HepG2 (cell line): ENCODE results near the gene ARGLU1. TPM values are rescaled to one million over a fixed set of nuclear protein-coding genes. Genes with fewer than 3 reads are reported as not detected.

Experiments used
- ATAC-seq: fragments of 200-7000 bp; cut with Tn5 transposase; 3 replicates; pipeline ENCODE4 v1.9.1; 2020; ENCODE audit warnings: mild to moderate bottlenecking, moderate library complexity
- BruUV-seq: library from RNA; stranded (reverse); fragments of 400-500 nt; replicated peaks from 2 replicates; lab custom pipeline; 2021; lab: Mats Ljungman, UMichigan
- CTCF ChIA-PET: fragments of 300-600 bp; formaldehyde crosslinking; extraction: SDS; loops from one replicate; lab custom pipeline; 2021; ENCODE audit warnings: low total read pairs, inconsistent platforms, low intra/inter-chr PET ratio; lab: Yijun Ruan, JAX
- POLR2A ChIA-PET: fragments of 350-600 bp; sonication (Branson Sonifier 250); formaldehyde crosslinking; loops from one replicate; lab custom pipeline; 2020; ENCODE audit warnings: antibody characterized with exemption, inconsistent platforms; lab: Yijun Ruan, JAX
- DNase-seq: peaks from one replicate; pipeline ENCODE4 v3.0.0-alpha.2; 2015; ENCODE audit warnings: low spot score
- FAIRE-seq: peaks from 3 replicates; lab custom pipeline; 2011; peaks lifted over from hg19 to GRCh38; lab: Jason Lieb, UNC
- H2AFZ ChIP-seq: one replicate; pipeline ENCODE4 v1.6.1; 2011; ENCODE audit warnings: low read length, inconsistent platforms
- H3K27ac ChIP-seq: fragments of 300-600 bp; 3 replicates; pipeline ENCODE4 v1.8.0; 2011; ENCODE audit warnings: mixed run types, mild to moderate bottlenecking, mixed read lengths, low read length, inconsistent platforms; ENCODE audit not compliant: insufficient read depth; ENCODE audit errors: extremely low read length
- H3K27me3 ChIP-seq, 2 experiments: fragments of 200-600 bp in 1 of 2; 2 replicates in 1 of 2; 3 replicates in 1 of 2; pipeline versions ENCODE4 v1.6.0 to v1.8.0; 2011; ENCODE audit warnings: low read length in 2 of 2, mild to moderate bottlenecking in 2 of 2, moderate library complexity in 2 of 2, inconsistent platforms in 1 of 2; ENCODE audit not compliant: insufficient read depth in 2 of 2, control insufficient read depth in 1 of 2
- H3K36me3 ChIP-seq, 2 experiments: fragments of 200-600 bp in 1 of 2; replicated peaks in 1 of 2; 2 replicates in 1 of 2; 3 replicates in 1 of 2; pipeline versions ENCODE4 v1.5.1 to v1.8.0; 2011; ENCODE audit warnings: low read length in 2 of 2, inconsistent platforms in 1 of 2; ENCODE audit not compliant: insufficient read depth in 2 of 2, control insufficient read depth in 1 of 2
- H3K4me1 ChIP-seq: 2 replicates; pipeline ENCODE4 v1.5.1; 2012; ENCODE audit warnings: low read length, inconsistent platforms; ENCODE audit not compliant: insufficient read depth
- H3K4me2 ChIP-seq: 2 replicates; pipeline ENCODE4 v1.6.0; 2011; ENCODE audit warnings: low read depth, low read length, inconsistent platforms
- H3K4me3 ChIP-seq, 3 experiments: fragments of 200-600 bp in 1 of 3; sonication (generic), shearing (Covaris generic) in 1 of 3; replicated peaks in 1 of 3; 2 replicates each; pipeline ENCODE4 v1.5.1; 2011 to 2016; ENCODE audit warnings: low read length in 3 of 3, inconsistent platforms in 2 of 3, low read depth in 2 of 3, mild to moderate bottlenecking in 2 of 3, control low read depth in 1 of 3, mixed read lengths in 1 of 3; ENCODE audit not compliant: insufficient read depth in 1 of 3
- H3K79me2 ChIP-seq: one replicate; pipeline ENCODE4 v1.6.1; 2011; ENCODE audit warnings: low read length, inconsistent platforms; ENCODE audit not compliant: insufficient read depth
- H3K9ac ChIP-seq: 2 replicates; pipeline ENCODE4 v1.6.0; 2011; ENCODE audit warnings: mild to moderate bottlenecking, low read depth, low read length, inconsistent platforms; ENCODE audit not compliant: insufficient read depth
- H3K9me3 ChIP-seq: 2 replicates; pipeline ENCODE4 v1.5.1; 2012; ENCODE audit warnings: mild to moderate bottlenecking, low read length
- H4K20me1 ChIP-seq: 2 replicates; pipeline ENCODE4 v1.6.0; 2011; ENCODE audit warnings: inconsistent platforms, mild to moderate bottlenecking, low read length, moderate library complexity; ENCODE audit not compliant: insufficient read depth
- AKAP8 ChIP-seq: sonication (generic); formaldehyde crosslinking; IDR thresholded peaks from 2 replicates; pipeline ENCODE4 v1.5.1; 2020; ENCODE audit warnings: mild to moderate bottlenecking, missing genetic modification reagents
- CERS6 ChIP-seq: sonication (generic); formaldehyde crosslinking; IDR thresholded peaks from 2 replicates; pipeline ENCODE4 v1.5.0; 2020; ENCODE audit warnings: missing genetic modification reagents
- CHD4 ChIP-seq: fragments of 200-600 bp; sonication (generic); IDR thresholded peaks from 2 replicates; pipeline ENCODE4 v1.7.0; 2017; ENCODE audit warnings: mild to moderate bottlenecking, low read length, borderline replicate concordance
- DDIT3 ChIP-seq: sonication (generic); formaldehyde crosslinking; IDR thresholded peaks from 2 replicates; pipeline ENCODE4 v1.4.0; 2020; ENCODE audit warnings: mild to moderate bottlenecking, missing genetic modification reagents
- FOXM1 ChIP-seq: sonication (generic); formaldehyde crosslinking; IDR thresholded peaks from 2 replicates; pipeline ENCODE4 v1.5.0; 2020; ENCODE audit warnings: missing genetic modification reagents
- HIC2 ChIP-seq: sonication (generic); formaldehyde crosslinking; IDR thresholded peaks from 2 replicates; pipeline ENCODE4 v1.9.0; 2022; ENCODE audit warnings: low read depth, missing genetic modification reagents
- HOXA9 ChIP-seq: sonication (generic); formaldehyde crosslinking; IDR thresholded peaks from 2 replicates; pipeline ENCODE4 v1.8.1; 2022; ENCODE audit warnings: missing genetic modification reagents, mild to moderate bottlenecking, moderate library complexity, borderline replicate concordance
- KIAA2018 ChIP-seq: sonication (generic); formaldehyde crosslinking; IDR thresholded peaks from 2 replicates; pipeline ENCODE4 v1.5.0; 2020; ENCODE audit warnings: mild to moderate bottlenecking, missing genetic modification reagents, borderline replicate concordance
- RARG ChIP-seq: sonication (generic); formaldehyde crosslinking; IDR thresholded peaks from 2 replicates; pipeline ENCODE4 v1.4.0; 2020; ENCODE audit warnings: low read depth, mild to moderate bottlenecking, missing genetic modification reagents
- SIN3A ChIP-seq: IDR thresholded peaks from 2 replicates; pipeline ENCODE4 v1.6.1; 2011; ENCODE audit warnings: low read depth, mild to moderate bottlenecking, control low read depth, low read length, borderline replicate concordance
- SKI ChIP-seq: fragments of 450-650 bp; IDR thresholded peaks from one replicate; pipeline ENCODE4 v1.6.1; 2018; ENCODE audit warnings: mild to moderate bottlenecking; ENCODE audit not compliant: partially characterized antibody
- ZFP41 ChIP-seq: sonication (generic); formaldehyde crosslinking; IDR thresholded peaks from 2 replicates; pipeline ENCODE4 v1.4.0; 2020; ENCODE audit warnings: mild to moderate bottlenecking, missing genetic modification reagents, borderline replicate concordance
- ZNF136 ChIP-seq: sonication (generic); formaldehyde crosslinking; IDR thresholded peaks from 2 replicates; pipeline ENCODE4 v1.8.1; 2022; ENCODE audit warnings: low read depth, mild to moderate bottlenecking, moderate library complexity, missing genetic modification reagents
- ZNF224 ChIP-seq: sonication (generic); formaldehyde crosslinking; IDR thresholded peaks from 2 replicates; pipeline ENCODE4 v1.5.0; 2020; ENCODE audit warnings: mild to moderate bottlenecking, missing genetic modification reagents
- ZNF776 ChIP-seq: sonication (generic); formaldehyde crosslinking; IDR thresholded peaks from 2 replicates; pipeline ENCODE4 v1.4.0; 2020; ENCODE audit warnings: mild to moderate bottlenecking, missing genetic modification reagents
- WGBS: methylation state at CpG from one replicate; pipeline ENCODE4 v1.1.6; 2017; ENCODE audit warnings: low lambda C conversion rate; 5-methylcytosine and 5-hydroxymethylcytosine counted together
- in situ Hi-C: cut with HindIII; loops from 2 replicates; pipeline ENCODE4 v1.10.0; 2017; ENCODE audit warnings: low pct_unique_long_range_greater_than_20kb; ENCODE audit not compliant: extremely low pct_ligation_motif_present
- intact Hi-C: fragments of 100-400 bp; cut with micrococcal nuclease; formaldehyde crosslinking; loops from one replicate; pipeline ENCODE4 v1.10.0; 2022; ENCODE audit not compliant: unreplicated experiment
- polyA plus RNA-seq, 8 experiments: library from polyadenylated mRNA; depleted of rRNA in 3 of 8; stranded (reverse) in 7 of 8; unstranded in 1 of 8; fragments of >200 nt; fragmentation: Illumina TruSeq in 4 of 8; extraction: Trizol in 4 of 8; gene quantifications; 2 replicates each; pipeline versions ENCODE4 v1.2.1 to v1.2.3, GENCODE V29; 2011 to 2016; ENCODE audit warnings: low read depth in 4 of 8, missing spikeins in 1 of 8, mixed read lengths in 1 of 8; ENCODE audit not compliant: insufficient read depth in 1 of 8
- total RNA-seq, 5 experiments: library from RNA; depleted of rRNA; stranded (reverse); fragments of >200 nt; fragmentation: Illumina TruSeq; extraction: Trizol; gene quantifications; 2 replicates each; pipeline ENCODE4 v1.2.3, GENCODE V29; 2016; ENCODE audit warnings: low read depth in 1 of 5

Gene ARGLU1
- total and polyA plus RNA-seq, 2 of the 13 experiments (the other 11 are each of a cell fraction or from before 2014, with no cell fraction given): 47.1 to 70.6 TPM

GRCh38 chr13:106505295-106505694 is 62.6 kb downstream of the ARGLU1 start:
- DNase-seq (no peak), ATAC-seq (no peak), FAIRE-seq (no peak)
- H3K27me3 ChIP-seq: no peaks in the 10 kb centered on the region
- H4K20me1 ChIP-seq: no peaks in the 10 kb centered on the region
- no peak overlapping the region for H3K9ac ChIP-seq
- H3K79me2 ChIP-seq: no peaks in the 10 kb centered on the region
- POLR2A ChIA-PET: no interaction called here
- no peak overlapping the region for H3K4me2 ChIP-seq
- H3K4me3 ChIP-seq: no peak overlapping the region
- no peak overlapping the region for H2AFZ ChIP-seq
- intact Hi-C loops: no loop called here
- no peaks in the 10 kb centered on the region for H3K9me3 ChIP-seq
- no peak overlapping the region for H3K27ac ChIP-seq
- BruUV-seq: no TSS peak
- WGBS: 28% methylated on average over 4 of the region's 4 CpGs
- CTCF ChIA-PET: no interaction called here
- H3K36me3 ChIP-seq: no peaks in the 10 kb centered on the region
- in situ Hi-C loops: no loop called here
- no peaks in the 10 kb centered on the region for H3K4me1 ChIP-seq
- no peak for TF ChIP-seq ZNF776 (CRISPR knock-in tag)
- no peak for TF ChIP-seq FOXM1 (CRISPR knock-in tag)
- TF ChIP-seq ZNF136 (CRISPR knock-in tag): no peak
- no peak for TF ChIP-seq RARG (CRISPR knock-in tag)
- TF ChIP-seq SIN3A: no peak
- no peak for TF ChIP-seq ZFP41
- TF ChIP-seq DDIT3 (CRISPR knock-in tag): no peak
- no peak for TF ChIP-seq CHD4
- no peak for TF ChIP-seq CERS6
- TF ChIP-seq ZNF224 (CRISPR knock-in tag): no peak
- TF ChIP-seq KIAA2018: no peak
- no peak for TF ChIP-seq HIC2
- no peak for TF ChIP-seq HOXA9
- no peak for TF ChIP-seq SKI
- no peak for TF ChIP-seq AKAP8 (CRISPR knock-in tag)
